ENCODE results near the gene MIX23.

DNA sequence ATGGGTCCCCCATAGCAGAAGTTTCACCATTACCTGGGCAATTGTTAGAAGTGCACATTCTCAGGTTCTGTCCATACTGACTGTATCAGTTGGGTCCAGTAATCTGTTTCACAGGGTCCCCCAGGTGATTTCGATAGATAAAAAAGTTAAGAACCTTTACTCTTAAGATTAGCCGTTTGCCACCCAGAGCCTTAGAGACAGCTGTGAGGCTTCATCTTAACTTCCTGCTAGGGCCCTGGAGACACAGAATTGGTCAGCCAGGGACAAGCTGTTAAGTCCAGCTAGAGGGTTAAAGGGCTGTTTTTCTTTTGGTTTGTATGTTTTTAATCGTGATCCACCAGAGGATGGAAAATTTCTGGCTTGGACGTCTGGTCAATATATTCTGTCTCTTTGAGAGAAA, 7.6 kb upstream of the MIX23 start:
- TF ChIP-seq POLR2A (IDR thresholded peaks at IDR 0.05; ENCODE audit: borderline replicate concordance, extremely low read depth, insufficient read depth, insufficient read length) = no peak
- TF ChIP-seq, protein P1, sequence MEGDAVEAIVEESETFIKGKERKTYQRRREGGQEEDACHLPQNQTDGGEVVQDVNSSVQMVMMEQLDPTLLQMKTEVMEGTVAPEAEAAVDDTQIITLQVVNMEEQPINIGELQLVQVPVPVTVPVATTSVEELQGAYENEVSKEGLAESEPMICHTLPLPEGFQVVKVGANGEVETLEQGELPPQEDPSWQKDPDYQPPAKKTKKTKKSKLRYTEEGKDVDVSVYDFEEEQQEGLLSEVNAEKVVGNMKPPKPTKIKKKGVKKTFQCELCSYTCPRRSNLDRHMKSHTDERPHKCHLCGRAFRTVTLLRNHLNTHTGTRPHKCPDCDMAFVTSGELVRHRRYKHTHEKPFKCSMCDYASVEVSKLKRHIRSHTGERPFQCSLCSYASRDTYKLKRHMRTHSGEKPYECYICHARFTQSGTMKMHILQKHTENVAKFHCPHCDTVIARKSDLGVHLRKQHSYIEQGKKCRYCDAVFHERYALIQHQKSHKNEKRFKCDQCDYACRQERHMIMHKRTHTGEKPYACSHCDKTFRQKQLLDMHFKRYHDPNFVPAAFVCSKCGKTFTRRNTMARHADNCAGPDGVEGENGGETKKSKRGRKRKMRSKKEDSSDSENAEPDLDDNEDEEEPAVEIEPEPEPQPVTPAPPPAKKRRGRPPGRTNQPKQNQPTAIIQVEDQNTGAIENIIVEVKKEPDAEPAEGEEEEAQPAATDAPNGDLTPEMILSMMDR (IDR thresholded peaks at IDR 0.05 in 2 of 3, conservative IDR thresholded peaks at IDR 0.05 in 1 of 3; ENCODE audit: borderline replicate concordance in 1 of 3, insufficient read depth in 1 of 3, low read depth in 2 of 3, low read length in 2 of 3) = no peak
- no peak for TF ChIP-seq EZH2 (IDR thresholded peaks at IDR 0.05)

Data from HCT116 (cell line).